ENCODE results near the gene MACROD2. TPM values are rescaled to one million over a fixed set of nuclear protein-coding genes. Genes with fewer than 3 reads are reported as not detected.

MACROD2 gene
- total RNA-seq, 1 experiment from 2014 or later, result 3.1 TPM

DNA sequence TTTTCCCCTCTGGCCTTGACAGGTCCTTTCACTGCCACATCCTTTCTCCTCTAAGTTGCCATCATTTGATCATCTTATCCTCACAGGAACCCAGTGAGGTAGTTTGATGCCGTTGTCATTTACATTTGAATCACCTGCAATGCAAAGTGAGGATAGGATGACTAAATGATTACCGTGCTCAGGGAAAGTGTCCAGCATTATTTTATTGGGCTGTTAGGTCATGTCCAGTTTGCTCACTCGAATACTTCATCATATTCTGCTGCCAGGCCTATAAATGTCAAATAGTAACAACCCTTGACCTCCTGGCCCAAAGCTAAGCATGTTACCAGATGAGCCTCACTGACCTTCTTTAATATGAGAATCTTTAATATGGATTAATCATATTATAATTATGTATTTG is 1410.8 kb downstream of the MACROD2 start:
- no peak for DNase-seq (ENCODE audit: unreplicated experiment)
- no TSS peak for BruUV-seq (replicated peaks)
- intact Hi-C loops (cut with micrococcal nuclease), result no loop called here
- no peak for TF ChIP-seq CTCF (IDR thresholded peaks at IDR 0.05; ENCODE audit: unreplicated experiment)
- H3K9me3 Mint-ChIP-seq (ENCODE audit: unreplicated experiment), result peaks cover 7% of the 10 kb centered on the region
- H3K4me3 Mint-ChIP-seq (ENCODE audit: unreplicated experiment), result no peak overlapping the region
- no peaks in the 10 kb centered on the region for H3K36me3 Mint-ChIP-seq (ENCODE audit: insufficient read depth, unreplicated experiment)
- no peak overlapping the region for H3K27ac Mint-ChIP-seq (ENCODE audit: low read depth, unreplicated experiment)
- POLR2A ChIA-PET, result interaction anchor here (0.6 kb wide), 3 partner anchors 9 to 27 kb away, joined by 3 to 4 read pairs (median 4); no protein-coding TSS in a partner anchor
- no peaks in the 10 kb centered on the region for H3K4me1 Mint-ChIP-seq (ENCODE audit: insufficient read depth, unreplicated experiment)
- H3K27me3 Mint-ChIP-seq (ENCODE audit: insufficient read depth, unreplicated experiment), result no peaks in the 10 kb centered on the region
- CTCF ChIA-PET, result interaction anchor here (1.1 kb wide), 1 partner anchor 36 kb away, joined by 3 read pairs; no protein-coding TSS in a partner anchor

- POLR2A ChIA-PET, result interaction anchor here (0.5 to 0.6 kb wide), 3 partner anchors 120 to 373 kb away, joined by 3 to 4 read pairs (median 3); no protein-coding TSS in a partner anchor
- intact Hi-C loops (cut with micrococcal nuclease), result no loop called here
- CTCF ChIA-PET, result interaction anchor here (0.6 to 2.3 kb wide), 5 partner anchors 16 to 253 kb away, joined by 3 to 7 read pairs (median 4); no protein-coding TSS in a partner anchor
- DNase-seq (ENCODE audit: unreplicated experiment), result no peak
- BruUV-seq (replicated peaks), result no TSS peak
- Mint-ChIP-seq H3K9me3 (ENCODE audit: unreplicated experiment) (no peaks in the 10 kb centered on the region), H3K27ac (ENCODE audit: low read depth, unreplicated experiment) (no peak overlapping the region), H3K4me3 (ENCODE audit: unreplicated experiment) (no peak overlapping the region), H3K36me3 (ENCODE audit: insufficient read depth, unreplicated experiment) (no peaks in the 10 kb centered on the region), H3K4me1 (ENCODE audit: insufficient read depth, unreplicated experiment) (no peaks in the 10 kb centered on the region), H3K27me3 (ENCODE audit: insufficient read depth, unreplicated experiment) (no peaks in the 10 kb centered on the region)
- no peak for TF ChIP-seq CTCF (IDR thresholded peaks at IDR 0.05; ENCODE audit: unreplicated experiment)
Measured at GRCh38 chr20:15411781-15412180, 1416.5 kb downstream of the MACROD2 start.

- intact Hi-C loops (cut with micrococcal nuclease), result no loop called here
- no TSS peak for BruUV-seq (replicated peaks)
- TF ChIP-seq CTCF (IDR thresholded peaks at IDR 0.05; ENCODE audit: unreplicated experiment), result no peak
- Mint-ChIP-seq H3K36me3 (ENCODE audit: insufficient read depth, unreplicated experiment) (no peaks in the 10 kb centered on the region), H3K27me3 (ENCODE audit: insufficient read depth, unreplicated experiment) (no peaks in the 10 kb centered on the region), H3K4me1 (ENCODE audit: insufficient read depth, unreplicated experiment) (no peaks in the 10 kb centered on the region), H3K4me3 (ENCODE audit: unreplicated experiment) (no peak overlapping the region), H3K27ac (ENCODE audit: low read depth, unreplicated experiment) (no peak overlapping the region), H3K9me3 (ENCODE audit: unreplicated experiment) (no peaks in the 10 kb centered on the region)
- CTCF ChIA-PET, result interaction anchor here (0.6 to 1.2 kb wide), 3 partner anchors 9 to 1348 kb away, joined by 3 to 5 read pairs (median 3); no protein-coding TSS in a partner anchor
- DNase-seq (ENCODE audit: unreplicated experiment), result no peak
- POLR2A ChIA-PET, result no interaction called here
Measured at GRCh38 chr20:15415908-15416307, 1420.6 kb downstream of the MACROD2 start.

- no peaks in the 10 kb centered on the region for H3K36me3 Mint-ChIP-seq (ENCODE audit: insufficient read depth, unreplicated experiment)
Measured at GRCh38 chr20:15419856-15420255, 1424.5 kb downstream of the MACROD2 start.

More at GRCh38 chr20:15419856-15420255, 1424.5 kb downstream of the MACROD2 start:
- BruUV-seq (replicated peaks), result no TSS peak
- DNase-seq (ENCODE audit: unreplicated experiment), result no peak
- intact Hi-C loops (cut with micrococcal nuclease), result no loop called here
- no peaks in the 10 kb centered on the region for H3K27me3 Mint-ChIP-seq (ENCODE audit: insufficient read depth, unreplicated experiment)
- CTCF ChIA-PET, result interaction anchor here (0.6 to 1.1 kb wide), 3 partner anchors 11 to 1340 kb away, joined by 3 read pairs; no protein-coding TSS in a partner anchor
- no peak for TF ChIP-seq CTCF (IDR thresholded peaks at IDR 0.05; ENCODE audit: unreplicated experiment)
- H3K4me3 Mint-ChIP-seq (ENCODE audit: unreplicated experiment), result no peak overlapping the region
- H3K4me1 Mint-ChIP-seq (ENCODE audit: insufficient read depth, unreplicated experiment), result no peaks in the 10 kb centered on the region
- H3K9me3 Mint-ChIP-seq (ENCODE audit: unreplicated experiment), result no peaks in the 10 kb centered on the region
- no peak overlapping the region for H3K27ac Mint-ChIP-seq (ENCODE audit: low read depth, unreplicated experiment)
- POLR2A ChIA-PET, result no interaction called here

Measured in MCF 10A (cell line).